Nephron (organoid): ENCODE measurements around the gene GOLIM4.

Experiments
- H3K27ac Mint-ChIP-seq, 3 experiments: 2 replicates each; pipeline ENCODE4 v1.8.0; 2020; ENCODE audit warnings: mixed read lengths in 3 of 3, mild to moderate bottlenecking in 2 of 3, moderate library complexity in 1 of 3
- H3K27me3 Mint-ChIP-seq: 2 replicates; pipeline ENCODE4 v1.8.0; 2021; ENCODE audit warnings: low read depth, mild to moderate bottlenecking, moderate library complexity, mixed read lengths
- H3K36me3 Mint-ChIP-seq: 2 replicates; pipeline ENCODE4 v1.8.0; 2020; ENCODE audit warnings: low read depth, mixed read lengths
- H3K4me1 Mint-ChIP-seq: 2 replicates; pipeline ENCODE4 v1.8.0; 2020; ENCODE audit warnings: mixed read lengths
- H3K4me3 Mint-ChIP-seq, 3 experiments: 2 replicates each; pipeline ENCODE4 v1.8.0; 2020; ENCODE audit warnings: mild to moderate bottlenecking in 3 of 3, mixed read lengths in 3 of 3, moderate library complexity in 2 of 3
- H3K9me3 Mint-ChIP-seq: 2 replicates; pipeline ENCODE4 v1.8.0; 2020; ENCODE audit warnings: mixed read lengths
- TF ChIP-seq, protein P1 (sequence below), 3 experiments: fragments of 200-600 bp; sonication (generic); IDR thresholded peaks; one replicate each; pipeline ENCODE4 v1.5.0; 2021; ENCODE audit warnings: antibody characterized with exemption in 3 of 3; ENCODE audit not compliant: unreplicated experiment in 3 of 3

The GOLIM4 gene

DNA sequence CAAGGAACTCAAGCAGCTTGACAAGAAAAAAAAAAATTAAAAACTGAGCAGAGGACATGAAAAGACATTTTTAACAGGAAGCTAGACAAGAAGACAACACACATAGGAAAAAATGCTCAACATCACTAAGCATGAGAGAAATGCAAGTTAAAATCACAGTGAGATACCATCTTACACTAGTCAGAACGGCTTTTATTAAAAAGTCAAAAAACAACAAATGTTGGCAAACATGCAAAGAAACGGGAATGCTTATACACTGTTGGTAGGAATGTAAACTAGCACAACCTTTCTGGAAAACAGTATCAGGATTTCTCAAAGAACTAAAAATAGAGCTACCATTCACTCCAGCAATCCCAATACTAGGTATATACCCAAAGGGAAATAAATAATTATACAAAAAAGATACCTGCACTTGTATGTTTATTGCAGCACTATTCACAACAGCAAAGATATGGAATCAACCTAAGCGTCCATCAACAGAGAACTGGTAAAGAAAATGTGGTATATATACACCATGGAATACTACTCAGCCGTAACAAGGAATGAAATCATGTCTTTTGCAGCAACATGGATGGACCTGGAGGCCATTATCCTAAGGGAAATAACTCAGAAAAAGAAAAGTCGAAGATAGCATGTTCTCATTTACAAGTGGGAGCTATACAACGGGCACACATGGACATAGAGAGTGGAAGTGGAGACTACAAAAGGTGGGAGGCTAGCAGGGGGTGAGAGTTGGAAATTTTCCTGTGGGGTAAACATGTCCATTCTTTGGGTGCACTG is 5.2 kb downstream of the GOLIM4 start:
- no peaks in the 10 kb centered on the region for H3K9me3 Mint-ChIP-seq
- peak overlapping the region in 1 of 3 experiments; percentile 62 for H3K27ac Mint-ChIP-seq
- H3K27me3 Mint-ChIP-seq, result no peaks in the 10 kb centered on the region
- H3K36me3 Mint-ChIP-seq, result no peaks in the 10 kb centered on the region
- H3K4me1 Mint-ChIP-seq, result peaks cover 48% of the 10 kb centered on the region
- TF ChIP-seq, protein P1, sequence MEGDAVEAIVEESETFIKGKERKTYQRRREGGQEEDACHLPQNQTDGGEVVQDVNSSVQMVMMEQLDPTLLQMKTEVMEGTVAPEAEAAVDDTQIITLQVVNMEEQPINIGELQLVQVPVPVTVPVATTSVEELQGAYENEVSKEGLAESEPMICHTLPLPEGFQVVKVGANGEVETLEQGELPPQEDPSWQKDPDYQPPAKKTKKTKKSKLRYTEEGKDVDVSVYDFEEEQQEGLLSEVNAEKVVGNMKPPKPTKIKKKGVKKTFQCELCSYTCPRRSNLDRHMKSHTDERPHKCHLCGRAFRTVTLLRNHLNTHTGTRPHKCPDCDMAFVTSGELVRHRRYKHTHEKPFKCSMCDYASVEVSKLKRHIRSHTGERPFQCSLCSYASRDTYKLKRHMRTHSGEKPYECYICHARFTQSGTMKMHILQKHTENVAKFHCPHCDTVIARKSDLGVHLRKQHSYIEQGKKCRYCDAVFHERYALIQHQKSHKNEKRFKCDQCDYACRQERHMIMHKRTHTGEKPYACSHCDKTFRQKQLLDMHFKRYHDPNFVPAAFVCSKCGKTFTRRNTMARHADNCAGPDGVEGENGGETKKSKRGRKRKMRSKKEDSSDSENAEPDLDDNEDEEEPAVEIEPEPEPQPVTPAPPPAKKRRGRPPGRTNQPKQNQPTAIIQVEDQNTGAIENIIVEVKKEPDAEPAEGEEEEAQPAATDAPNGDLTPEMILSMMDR (IDR thresholded peaks at IDR 0.05; ENCODE audit: unreplicated experiment in 3 of 3), result no peak
- peak overlapping the region in 2 of 3 experiments; percentile 4 to 21 for H3K4me3 Mint-ChIP-seq

- peaks cover 2% of the 10 kb centered on the region for H3K9me3 Mint-ChIP-seq
- no peak overlapping the region for H3K4me3 Mint-ChIP-seq
- peaks cover 48% of the 10 kb centered on the region for H3K4me1 Mint-ChIP-seq
- peak overlapping the region in 1 of 3 experiments; percentile 45 for H3K27ac Mint-ChIP-seq
- H3K27me3 Mint-ChIP-seq, result no peaks in the 10 kb centered on the region
- TF ChIP-seq, protein P1 (IDR thresholded peaks at IDR 0.05; ENCODE audit: unreplicated experiment in 3 of 3), result no peak
- H3K36me3 Mint-ChIP-seq, result peaks cover 3% of the 10 kb centered on the region
These were observed 6.4 kb downstream of the GOLIM4 start for GRCh38 chr3:168089179-168089771.

GRCh38 chr3:168088106-168088720 is 7.5 kb downstream of the GOLIM4 start:
- TF ChIP-seq, protein P1 (IDR thresholded peaks at IDR 0.05; ENCODE audit: unreplicated experiment in 3 of 3), result peak in 2 of 3 experiments; percentile 11 to 29
- Mint-ChIP-seq H3K36me3 (peaks cover 3% of the 10 kb centered on the region), H3K27me3 (no peaks in the 10 kb centered on the region), H3K4me1 (peaks cover 42% of the 10 kb centered on the region), H3K9me3 (peaks cover 2% of the 10 kb centered on the region), H3K4me3 (no peak overlapping the region), H3K27ac (peak overlapping the region in 2 of 3 experiments; percentile 19 to 29)

DNA sequence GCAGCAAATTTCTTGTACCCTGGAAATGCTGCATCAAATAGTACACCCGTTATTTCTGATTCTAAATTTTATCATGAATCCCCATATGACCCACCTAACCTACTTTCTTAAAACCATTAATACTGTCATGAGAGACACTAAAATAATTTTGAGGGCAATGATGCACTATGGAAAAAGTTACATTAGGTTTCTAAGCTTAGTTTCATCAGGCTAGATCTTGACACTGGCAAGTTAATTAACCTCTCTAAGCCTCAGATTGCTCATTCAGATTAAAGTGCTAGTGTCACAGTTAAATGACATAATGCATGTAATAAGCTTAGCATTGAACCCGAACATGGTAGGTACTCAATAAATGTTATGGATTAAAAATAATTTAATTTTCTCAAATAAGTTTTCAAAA is 8.2 kb downstream of the GOLIM4 start:
- H3K4me3 Mint-ChIP-seq, result no peak overlapping the region

DNA sequence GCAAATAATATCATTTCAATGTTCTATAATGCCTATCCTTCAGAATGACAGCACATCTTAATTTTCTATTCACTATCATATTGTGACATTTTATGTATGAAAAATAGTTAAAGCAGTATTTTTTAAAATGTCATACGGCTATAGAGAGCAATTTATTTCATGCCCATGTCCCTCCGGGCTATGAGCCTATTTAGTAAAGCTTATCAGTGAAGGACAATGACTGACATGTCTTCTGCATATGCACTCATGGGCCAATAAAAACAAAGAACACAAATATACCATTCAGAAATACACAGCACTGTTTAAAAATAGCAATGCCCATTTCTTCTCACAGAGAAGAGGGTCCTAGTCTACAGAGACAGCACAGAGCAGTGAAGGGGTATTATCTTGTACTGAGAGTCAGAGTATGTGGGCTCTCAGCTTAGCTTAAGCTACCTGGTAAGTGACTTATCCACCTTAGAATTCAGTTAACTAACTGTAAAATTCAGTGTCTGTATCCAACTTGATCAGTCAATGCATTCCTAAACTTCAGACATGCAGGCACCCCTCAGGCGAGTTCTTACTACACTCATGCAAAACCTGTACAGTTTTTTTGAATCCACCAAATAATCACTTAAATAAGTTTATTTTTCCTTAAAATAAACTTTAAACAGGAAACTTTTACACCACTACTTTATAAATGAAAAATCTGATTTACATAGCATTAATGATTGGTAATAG is 9.0 kb downstream of the GOLIM4 start:
- TF ChIP-seq, protein P1 (IDR thresholded peaks at IDR 0.05; ENCODE audit: unreplicated experiment in 3 of 3), result no peak
- peaks cover 2% of the 10 kb centered on the region for H3K9me3 Mint-ChIP-seq
- peaks cover 3% of the 10 kb centered on the region for H3K36me3 Mint-ChIP-seq
- peaks cover 31% of the 10 kb centered on the region for H3K4me1 Mint-ChIP-seq
- H3K27me3 Mint-ChIP-seq, result no peaks in the 10 kb centered on the region
- no peak overlapping the region for H3K4me3 Mint-ChIP-seq
- no peak overlapping the region for H3K27ac Mint-ChIP-seq

More for the DNA sequence above, 8.2 kb downstream of the GOLIM4 start:
- Mint-ChIP-seq H3K36me3 (peaks cover 3% of the 10 kb centered on the region), H3K4me1 (peaks cover 35% of the 10 kb centered on the region), H3K27ac (no peak overlapping the region), H3K9me3 (peaks cover 2% of the 10 kb centered on the region), H3K27me3 (no peaks in the 10 kb centered on the region)
- TF ChIP-seq, protein P1 (IDR thresholded peaks at IDR 0.05; ENCODE audit: unreplicated experiment in 3 of 3), result no peak
